HG03039 (cell line): Measurements from ENCODE around the gene GOLT1A.
"Not testable (repeated sequence)": the region's sequence is repeated elsewhere in the genome, so short reads cannot be mapped to it uniquely, and the experiment has no call there.

Source experiments
- ATAC-seq: cut with Tn5 transposase; IDR thresholded peaks from one replicate; pipeline ENCODE4 v1.9.1; 2021; ENCODE audit warnings: mild to moderate bottlenecking, moderate library complexity; ENCODE audit not compliant: unreplicated experiment

Gene GOLT1A

DNA sequence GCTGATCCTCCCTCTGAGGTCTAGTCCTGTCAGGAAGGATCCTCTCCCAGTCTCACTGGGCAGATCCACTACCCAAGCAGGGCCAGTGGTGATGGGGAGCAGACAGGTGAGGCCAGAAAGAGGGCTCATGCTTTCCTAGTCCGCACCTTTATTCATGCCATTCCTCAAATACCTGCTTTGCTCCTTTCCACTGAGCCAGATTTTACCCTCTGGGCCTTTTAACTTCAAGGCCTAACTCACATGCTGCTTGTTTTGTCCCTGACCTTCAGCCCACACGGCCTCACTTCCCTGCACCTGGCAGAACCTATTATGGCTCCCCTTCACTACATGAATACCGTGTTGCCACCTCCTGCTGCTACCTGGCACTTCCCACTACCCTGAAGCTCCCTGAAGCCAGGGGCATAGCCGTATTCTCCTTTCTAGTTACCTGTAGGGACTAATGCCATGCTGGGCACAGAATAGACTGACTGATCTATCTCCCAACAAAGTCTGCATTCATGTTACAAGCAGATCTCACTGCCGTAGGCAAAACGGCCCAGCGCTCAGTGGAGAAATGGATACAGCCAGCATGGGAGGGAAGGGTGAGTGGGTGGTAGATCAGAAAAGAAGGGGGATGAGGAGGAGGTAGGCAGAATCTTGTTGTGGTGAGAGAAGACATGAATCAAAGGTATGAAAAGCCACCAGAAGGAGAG is 36.1 kb upstream of the GOLT1A start:
- ATAC-seq = no peak

DNA sequence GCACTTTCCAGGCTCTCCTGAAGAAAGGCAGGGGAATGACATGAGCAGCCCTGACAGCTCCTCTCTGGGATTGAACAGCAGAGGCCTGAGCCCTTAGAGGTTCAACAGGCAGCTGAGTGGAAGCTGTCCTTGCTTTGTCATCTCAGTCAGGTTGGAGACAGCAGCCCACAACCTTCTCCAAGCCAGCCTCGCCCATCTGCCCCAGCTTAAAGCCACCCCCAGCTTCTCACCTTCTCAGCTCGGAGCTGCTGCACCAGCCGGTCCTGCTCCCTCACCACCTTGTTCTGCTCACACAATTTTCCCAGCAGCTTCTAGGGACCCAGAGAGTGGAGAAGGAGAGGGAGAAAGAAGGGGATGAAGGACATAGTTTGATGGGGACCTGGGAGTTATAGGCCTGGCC is 35.2 kb upstream of the GOLT1A start:
- no peak for ATAC-seq

DNA sequence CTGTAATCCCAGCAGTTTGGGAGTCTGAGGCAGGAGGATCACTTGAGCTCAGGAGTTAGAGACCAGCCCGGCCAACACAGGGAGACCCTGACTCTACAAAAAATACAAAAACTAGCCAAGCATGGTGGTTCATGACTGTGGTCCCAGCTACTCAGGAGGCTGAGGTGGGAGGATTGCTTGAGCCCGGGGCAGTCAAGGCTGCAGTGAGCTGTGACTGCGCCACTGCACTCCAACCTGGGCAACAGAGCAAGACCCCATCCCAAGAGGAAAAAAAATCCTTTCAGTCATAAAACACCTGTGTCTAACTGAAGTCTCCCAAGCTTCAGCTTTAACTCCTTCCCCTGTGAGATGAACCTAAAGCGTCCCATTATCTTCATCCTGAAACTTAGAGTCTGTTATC is 33.1 kb upstream of the GOLT1A start:
- ATAC-seq = no peak

DNA sequence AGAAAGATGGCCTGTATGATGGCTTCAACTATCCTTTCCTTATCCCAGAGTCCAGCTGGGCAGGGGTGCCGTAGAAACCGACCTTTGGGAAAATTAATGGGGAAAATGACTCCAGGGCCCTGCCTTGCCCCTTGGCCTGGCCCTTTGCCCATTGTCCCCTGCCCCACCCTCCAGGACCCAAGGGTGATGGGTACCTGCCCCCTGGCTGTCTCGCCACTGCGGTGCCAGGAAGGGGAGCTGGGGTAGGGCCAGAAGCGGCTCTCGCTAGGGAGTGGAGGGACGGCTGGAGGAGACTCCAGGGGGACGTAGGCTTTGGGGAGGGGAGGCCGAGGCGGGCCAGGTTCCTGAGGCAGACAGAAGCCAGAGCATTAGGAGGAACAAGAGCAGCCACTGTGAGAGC is 29.1 kb upstream of the GOLT1A start:
- ATAC-seq = no peak

DNA sequence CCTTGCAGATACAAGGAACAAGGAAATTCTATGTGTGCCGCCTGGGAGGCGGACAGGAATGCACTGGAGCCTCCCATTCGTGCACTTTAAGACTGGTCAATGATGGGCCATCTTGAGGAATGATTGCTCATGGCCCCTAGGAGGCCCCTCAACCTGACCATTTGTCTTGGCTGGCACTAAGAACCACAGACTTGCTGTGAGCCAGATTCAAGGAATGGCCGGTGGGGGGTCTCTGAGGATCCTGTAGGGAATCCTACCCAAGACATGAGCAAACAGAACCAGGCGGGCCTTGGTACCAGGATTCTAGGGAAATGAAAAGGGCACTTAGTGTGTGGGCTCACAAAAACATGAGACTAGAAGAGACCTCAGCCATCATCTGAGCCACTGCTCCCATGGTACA is 28.1 kb upstream of the GOLT1A start:
- no peak for ATAC-seq

DNA sequence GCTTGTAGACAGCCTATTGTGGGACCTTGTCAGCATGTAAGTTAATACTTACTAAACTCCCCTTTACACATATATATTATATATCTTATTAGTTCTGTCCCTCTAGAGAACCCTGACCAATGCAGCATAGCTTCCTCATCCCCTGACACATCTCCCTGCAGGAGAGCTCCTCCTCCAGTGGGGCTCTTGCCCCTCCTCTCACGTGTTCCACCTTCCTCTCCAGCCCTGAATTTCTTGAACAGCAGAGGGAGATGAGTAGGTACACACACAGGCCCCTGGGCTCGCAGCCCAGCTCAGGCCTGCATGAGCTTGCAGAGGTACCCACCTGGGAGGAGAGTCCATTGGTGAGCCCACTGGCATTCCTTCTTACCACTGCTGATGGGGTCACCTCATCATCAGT is 27.3 kb upstream of the GOLT1A start:
- no peak for ATAC-seq

DNA sequence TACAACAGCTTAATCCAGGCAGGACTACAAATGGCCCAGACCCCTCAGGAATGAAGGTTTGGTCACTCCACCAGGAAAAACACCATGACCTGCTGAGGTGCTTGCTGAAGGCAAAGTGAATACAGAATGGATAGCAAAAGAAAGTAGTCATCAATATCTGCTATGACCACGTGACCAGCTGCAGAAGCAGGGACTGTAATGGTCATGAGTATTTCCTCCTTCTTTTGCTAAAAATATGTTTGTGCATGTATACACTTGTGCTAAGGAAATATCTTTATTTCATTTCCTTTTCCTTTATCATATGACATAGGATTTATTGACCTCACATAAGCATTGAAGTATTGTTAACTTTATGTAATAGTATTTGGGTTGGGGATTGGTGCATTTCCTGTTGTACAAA is 26.4 kb upstream of the GOLT1A start:
- ATAC-seq = no peak

DNA sequence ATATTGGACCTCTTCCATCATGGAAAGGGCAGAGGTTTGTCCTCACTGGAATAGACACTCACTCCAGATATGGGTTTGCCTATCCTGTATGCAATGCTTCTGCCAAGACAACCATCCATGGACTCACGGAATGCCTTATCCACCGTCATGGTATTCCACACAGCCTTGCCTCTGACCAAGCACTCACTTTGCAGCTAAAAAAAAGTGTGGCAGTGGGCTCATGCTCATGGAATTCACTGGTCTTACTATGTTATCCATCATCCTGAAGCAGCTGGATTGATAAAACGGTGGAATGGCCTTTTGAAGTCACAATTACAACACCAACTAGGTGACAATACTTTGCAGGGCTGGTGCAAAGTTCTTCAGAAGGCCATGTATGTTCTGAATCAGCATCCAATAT is 25.6 kb upstream of the GOLT1A start:
- not testable (repeated sequence) for ATAC-seq

DNA sequence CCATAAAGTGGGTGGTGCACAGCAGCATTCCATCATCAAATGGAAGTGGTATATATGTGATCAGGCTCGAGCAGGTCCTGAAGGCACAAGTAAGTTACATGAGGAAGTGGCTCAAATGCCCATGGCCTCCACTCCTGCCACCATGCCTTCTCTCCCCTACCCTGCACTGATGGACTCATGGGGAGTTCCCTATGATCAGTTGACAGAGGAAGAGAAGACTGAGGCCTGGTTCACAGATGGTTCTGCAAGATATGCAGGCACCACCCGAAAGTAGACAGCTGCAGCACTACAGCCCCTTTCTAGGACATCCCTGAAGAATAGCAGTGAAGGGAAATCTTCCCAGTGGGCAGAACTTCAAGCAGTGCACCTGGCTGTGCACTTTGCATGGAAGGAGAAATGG is 24.7 kb upstream of the GOLT1A start:
- not testable (repeated sequence) for ATAC-seq

DNA sequence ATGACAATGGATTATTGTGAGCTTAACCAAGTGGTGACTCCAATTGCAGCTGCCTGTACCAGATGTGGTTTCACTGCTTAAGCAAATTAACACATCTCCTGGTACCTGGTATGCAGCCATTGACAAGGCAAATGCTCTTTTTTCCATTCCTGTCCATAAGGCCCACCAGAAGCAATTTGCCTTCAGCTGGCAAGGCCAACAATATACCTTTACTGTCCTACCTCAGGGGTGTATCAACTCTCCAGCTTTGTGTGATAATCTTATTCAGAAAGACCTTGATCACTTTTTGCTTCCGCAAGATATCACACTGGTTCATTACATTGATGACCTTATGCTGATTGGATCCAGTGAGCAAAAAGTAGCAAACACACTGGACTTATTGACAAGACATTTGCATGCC is 23.7 kb upstream of the GOLT1A start:
- not testable (repeated sequence) for ATAC-seq

DNA sequence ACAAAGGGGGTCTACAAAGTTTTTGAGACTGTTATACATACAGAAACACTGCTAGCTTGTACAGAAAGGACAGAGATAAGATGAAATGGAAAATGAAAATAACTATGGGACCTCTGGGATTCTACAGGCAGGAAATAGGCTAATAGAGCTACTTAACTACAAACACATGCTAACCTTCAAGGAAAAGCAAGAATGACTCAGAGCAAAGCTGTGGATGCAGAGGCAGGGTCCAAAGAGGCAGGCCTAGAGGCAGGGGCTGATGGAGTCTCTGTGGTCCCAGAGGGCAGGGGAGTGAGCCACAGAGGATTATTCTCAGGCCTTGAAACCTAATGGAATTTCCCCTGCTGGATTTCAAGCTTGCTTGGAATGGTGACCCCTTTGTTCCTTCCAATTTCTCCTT is 18.7 kb upstream of the GOLT1A start:
- ATAC-seq = no peak

DNA sequence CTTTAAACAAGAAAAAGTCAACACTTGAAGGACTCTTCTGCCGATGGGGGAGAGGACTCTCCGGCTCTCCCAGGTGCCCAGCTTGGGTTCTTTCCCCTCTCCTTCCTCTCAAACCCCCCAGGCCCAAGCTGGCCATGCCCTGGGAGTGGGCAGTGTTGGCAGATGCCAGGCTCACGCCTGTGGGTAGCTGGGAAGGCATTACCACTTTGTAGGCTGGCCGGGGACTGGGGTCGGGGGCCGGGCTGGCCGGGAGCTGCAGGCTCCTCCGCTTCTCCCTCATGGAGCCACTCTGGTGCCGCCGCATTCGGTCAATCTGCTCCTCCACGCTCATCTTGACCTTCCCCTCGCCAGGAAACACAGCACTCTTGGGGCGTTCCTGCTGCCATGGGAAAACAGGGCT is 16.4 kb upstream of the GOLT1A start:
- ATAC-seq = no peak

DNA sequence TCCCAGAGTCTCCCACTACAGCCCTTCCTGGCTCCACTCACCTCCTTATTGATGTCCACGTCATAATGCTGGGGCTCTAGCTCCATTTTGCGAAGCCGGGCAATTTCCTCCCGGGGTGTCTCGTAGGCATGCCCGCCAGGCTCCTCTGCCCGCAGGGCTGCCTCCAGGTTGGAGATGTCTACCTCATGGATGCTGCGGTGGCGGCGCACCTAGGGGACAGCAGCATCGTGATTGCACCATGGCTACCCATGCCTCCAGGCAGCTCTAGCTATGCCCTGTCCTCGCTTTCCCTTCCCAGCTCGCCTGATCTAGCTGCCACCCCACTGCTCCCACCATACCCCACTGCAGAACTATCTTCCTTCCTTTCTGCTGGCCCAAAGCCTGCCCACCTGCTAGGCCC is 15.1 kb upstream of the GOLT1A start:
- no peak for ATAC-seq

DNA sequence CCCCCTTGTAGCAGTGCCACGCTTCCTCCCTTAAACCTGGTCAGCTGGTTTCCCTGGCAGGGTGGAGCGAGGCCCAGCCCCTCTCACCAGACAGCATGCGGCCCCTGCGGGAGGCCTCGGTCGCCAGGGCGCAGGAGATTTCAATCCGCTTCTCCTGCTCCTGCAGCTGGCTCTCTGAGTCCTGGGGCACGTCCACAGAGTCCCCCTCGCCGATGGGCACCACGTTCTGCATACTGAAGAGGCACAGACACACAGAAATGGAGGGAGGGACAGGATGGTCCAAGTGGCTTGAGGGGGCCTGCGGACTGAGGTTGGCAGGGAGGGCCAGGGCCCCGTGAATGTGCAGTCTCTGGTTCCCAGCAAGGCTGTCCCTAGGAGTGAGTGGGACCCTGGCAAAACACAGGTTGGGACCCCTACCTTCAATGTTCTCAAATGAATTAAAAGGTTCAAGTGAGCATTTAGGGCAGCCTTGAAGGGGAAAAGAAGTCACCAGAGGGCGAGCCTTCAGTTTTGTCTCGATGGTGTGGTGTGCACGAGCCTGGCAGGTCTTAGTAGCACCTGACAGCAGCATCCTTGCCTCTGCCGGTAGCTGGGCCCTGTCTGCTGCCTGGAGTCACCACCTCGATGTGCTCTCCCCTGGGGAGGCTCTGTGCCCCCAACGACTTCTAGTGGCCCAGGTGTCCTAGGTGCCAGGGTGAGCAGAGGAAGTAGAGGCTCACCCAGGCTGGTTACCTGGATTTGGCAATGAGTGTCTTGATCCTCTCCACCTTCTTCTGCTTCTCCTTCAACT is 14.4 kb upstream of the GOLT1A start:
- ATAC-seq = no peak

DNA sequence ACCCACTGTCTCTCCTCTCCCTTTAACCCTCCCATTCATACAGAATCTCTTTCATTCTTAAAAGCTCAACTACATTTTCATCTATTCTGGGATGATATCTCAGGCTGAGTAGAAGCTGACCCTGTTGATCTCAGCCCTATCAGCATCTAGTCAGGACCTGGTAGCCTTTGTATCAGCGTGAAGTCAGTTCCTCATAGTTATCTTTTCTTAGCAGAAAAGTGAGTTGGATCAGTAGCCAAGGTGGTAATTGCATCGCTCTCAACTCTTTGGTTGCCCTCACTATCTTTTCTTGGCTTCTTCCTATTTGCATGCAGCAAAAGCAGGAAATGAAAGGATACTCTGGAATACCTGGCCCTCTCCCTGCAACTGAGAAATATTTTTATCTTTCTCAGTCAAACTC is 13.6 kb upstream of the GOLT1A start:
- no peak for ATAC-seq

DNA sequence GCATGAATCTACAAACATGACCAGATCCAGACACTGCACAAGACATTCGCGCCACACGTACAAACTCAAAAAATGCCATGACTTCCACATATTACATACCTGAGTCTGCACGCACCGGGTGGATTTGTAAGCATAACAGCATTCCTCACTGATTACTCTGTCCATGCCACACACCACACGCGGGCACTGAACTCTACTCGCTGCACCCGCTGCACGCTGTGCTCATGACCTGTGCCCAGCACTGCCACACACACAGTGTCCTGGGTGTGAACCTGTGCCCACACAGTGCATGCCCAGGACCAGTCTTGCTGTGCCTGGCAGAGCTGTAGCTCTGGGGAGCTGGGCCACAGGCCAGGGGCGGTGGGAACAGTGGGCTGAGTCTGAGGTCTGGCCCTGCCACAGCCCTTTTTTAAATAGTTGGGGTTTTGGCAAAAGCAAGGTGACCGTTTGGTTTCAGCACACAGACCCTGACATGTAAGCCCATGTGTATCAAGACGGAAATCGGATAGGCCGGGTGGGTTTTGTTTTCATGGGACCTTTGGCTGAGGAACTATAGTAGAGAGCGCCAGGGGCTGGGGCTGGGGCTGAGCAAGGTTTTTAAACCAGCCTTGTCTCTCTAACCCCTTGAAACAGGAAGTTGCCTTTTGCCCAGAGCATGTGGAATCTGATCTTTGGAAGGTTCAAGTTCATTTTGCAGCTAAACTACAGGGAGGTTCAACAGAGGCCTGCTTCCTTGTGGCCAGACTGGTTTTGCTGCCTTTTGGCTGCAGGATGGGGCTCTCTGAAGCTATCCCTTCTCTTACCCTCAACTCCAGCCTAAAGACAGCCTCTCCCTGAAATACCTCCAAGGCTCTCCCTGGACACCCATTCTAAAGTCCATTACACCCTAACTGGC is 12.3 kb upstream of the GOLT1A start:
- ATAC-seq = no peak

DNA sequence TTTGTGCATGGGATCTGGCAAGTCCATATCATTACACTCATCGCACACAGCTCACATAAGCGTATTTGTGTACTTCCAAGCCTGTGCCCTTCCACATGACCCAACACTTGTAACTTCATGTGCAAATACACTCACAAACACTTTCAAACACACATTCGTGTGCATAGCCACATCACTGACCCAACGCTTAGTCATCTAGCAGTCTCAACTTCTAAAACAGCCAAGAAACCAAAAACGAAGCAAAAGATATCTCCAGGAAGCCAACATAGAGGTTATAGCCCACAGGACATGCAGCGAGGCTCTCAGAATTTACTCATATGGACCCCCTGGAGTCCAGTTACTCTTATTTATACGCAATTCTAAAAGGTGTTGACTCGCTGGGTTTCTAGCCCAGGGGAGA is 10.9 kb upstream of the GOLT1A start:
- ATAC-seq = no peak

DNA sequence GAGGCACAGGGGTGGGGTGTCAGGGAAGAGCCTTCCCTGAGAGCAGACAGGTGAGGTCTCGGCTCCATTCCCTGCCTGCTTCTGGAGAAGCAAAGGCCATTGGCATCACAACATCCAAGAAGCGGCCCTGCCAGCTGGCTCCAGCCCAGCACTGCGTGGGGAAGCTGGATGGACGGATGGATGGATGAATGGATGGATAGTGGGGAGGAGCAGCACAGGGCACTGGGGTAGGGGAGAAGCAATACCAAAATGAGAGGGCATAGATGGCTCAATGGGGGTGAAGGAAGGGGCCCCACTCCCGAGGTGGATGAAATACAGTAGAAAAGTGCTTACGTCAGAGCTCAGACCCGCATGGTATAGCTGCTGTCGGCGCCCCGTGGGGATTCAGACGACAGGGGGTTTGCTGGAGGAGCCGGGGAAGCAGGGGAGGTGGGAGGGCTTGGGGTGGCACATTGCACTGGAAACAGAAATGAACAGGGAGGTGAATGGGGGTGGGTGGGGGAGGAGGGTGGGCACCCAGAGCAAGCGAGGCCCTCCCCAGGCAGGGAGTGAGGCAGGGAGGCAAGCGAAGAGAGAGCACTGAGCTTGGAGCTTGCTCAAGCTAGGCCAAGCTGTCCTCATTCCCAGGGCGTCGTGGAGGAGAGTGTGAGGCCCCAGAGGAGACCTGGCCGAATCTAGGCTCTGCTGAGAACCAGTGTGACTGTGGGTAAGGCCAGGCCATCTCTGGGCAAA is 9.5 kb upstream of the GOLT1A start:
- no peak for ATAC-seq

DNA sequence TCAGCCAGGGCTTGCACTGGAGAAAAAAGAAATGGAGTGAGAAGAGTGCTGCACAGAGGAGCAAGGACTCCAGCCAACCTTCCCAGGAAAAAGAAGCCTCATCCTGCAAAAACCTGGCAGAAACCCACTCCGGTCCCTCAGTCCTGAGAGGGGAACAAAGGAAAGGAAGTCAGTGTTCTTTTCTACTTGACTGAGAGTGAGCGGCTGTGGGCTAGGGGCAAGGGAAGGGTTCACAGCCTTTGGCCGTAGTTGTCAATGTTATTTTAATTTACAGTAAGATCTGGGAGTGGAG is 8.9 kb upstream of the GOLT1A start:
- ATAC-seq = no peak

DNA sequence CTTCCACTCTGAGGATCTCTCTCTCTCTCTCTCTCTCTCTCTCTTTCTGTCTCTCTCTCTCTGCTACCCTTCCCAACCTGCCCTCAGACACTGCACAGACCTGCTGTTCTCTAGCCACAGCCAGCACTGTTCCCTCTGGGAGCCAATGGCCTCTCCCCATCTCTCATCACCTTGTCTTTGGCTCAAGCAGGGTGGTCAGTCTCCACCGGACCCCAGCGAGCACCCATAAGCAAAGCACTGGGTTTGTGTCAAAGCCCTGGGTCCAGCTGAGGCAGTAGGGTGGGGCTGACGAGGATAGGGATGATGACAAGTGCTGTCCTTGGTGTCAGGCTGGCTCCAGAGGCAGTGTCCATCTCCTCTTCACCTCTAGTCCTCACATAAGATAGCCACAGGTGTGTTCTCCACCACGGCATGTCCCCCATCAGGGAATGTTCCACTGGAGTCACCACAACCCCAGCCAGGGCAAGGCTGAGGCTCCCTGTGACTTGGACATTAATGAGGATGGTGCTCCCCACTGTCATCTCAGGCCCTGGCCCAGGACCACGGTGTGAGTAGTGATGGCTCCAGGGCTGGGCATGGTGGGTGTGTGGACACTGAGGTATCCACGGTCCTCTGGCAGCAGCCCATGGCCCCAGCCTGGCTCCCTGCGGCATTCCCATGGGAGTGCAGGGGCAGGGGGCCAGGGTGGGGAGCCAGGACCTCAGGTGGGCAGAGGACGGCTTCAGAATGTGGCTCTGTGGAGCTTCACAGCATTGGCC is 8.4 kb upstream of the GOLT1A start:
- no peak for ATAC-seq

DNA sequence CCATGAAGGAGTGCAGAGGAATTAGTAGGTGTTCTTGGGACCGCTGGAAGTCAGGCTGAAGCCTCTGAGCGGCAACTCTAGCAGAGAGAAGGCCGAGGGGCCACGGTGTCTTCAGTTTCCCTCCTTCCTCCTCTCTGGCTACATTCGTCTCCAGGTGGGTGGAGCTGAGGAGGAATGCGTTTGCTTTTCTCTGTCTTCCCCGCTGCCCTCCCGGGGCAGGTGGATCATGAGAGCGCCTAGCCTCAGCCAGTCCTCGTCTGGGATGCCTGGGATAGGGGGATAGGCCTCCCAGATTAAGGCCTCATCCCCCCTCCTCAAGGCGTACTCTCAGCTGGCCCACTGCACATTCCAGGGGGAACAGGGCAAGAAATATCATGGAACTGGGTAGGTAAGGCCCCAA is 7.5 kb upstream of the GOLT1A start:
- ATAC-seq = no peak
